Measurements from ENCODE around the gene SLC25A12. TPM values are rescaled to one million over a fixed set of nuclear protein-coding genes. Genes with fewer than 3 reads are reported as not detected.
"Not testable (repeated sequence)": the region's sequence is repeated elsewhere in the genome, so short reads cannot be mapped to it uniquely, and the experiment has no call there.

The SLC25A12 gene
- total RNA-seq, 3 donors from 2014 or later: 22.5 to 27.6 (median 26.3) TPM

DNA sequence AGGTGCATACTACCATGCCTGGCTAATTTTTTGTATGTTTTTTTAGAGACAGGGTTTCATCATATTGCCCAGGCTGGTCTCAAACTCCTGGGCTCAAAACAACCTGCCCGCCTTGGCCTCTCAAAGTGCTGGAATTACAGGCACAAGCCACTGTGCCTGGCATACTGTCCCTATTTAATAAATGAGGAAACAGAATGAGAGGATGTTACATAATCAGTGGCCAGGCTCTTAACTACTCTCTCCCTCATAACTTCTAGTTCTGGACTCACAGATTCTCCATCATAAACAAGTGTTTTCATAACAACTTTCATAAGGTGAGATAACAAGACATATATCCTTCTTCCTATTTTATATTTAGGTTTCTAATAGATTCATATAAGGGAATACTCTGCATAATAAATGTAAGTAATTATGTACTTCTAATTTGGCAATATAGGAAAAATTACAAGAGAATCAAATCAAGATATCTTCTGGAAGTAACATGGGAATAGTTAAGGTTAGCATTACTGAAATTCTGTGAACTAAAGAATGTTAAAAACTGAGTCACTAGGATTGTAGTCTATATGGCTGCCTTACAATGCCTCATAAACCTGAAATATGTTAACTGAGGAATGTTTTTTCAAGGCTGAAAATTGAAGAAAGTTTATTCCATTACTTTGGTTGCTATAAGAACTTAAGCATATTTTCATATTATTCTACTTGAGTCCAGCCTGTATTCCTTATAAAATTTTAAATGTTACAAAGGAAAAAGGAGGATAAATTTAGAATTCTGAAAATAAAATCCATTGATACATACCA is 71.3 kb downstream of the SLC25A12 start:
- Mint-ChIP-seq H3K9me3 (no peaks in the 10 kb centered on the region), H3K36me3 (ENCODE audit: insufficient read depth) (peaks cover 25% of the 10 kb centered on the region), H3K27me3 (ENCODE audit: low read depth) (no peaks in the 10 kb centered on the region), H3K4me1 (ENCODE audit: low read depth) (no peaks in the 10 kb centered on the region), H3K4me3 (no peak overlapping the region)
- ATAC-seq: no peak
- no peak for DNase-seq

DNA sequence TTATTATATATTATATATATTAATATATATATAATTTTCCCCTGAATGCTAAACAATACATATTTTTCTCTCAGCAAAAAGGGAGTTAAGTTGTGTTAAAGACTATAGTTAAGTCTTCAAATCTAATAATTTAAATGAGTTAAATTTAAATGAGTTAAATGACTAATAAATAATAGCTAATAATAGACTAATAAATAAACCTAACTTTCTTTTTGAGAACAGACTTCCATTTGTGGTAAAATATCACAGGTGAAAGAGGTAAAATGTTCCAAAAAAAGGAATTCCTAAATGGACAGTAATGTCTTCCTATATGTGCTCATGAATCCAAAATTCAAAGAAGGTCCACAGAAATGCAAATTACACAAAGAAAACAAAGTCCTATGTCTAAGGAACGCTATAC is 74.6 kb downstream of the SLC25A12 start:
- Mint-ChIP-seq H3K36me3 (ENCODE audit: insufficient read depth) (peaks cover 14% of the 10 kb centered on the region), H3K27me3 (ENCODE audit: low read depth) (no peaks in the 10 kb centered on the region), H3K4me1 (ENCODE audit: low read depth) (no peaks in the 10 kb centered on the region), H3K9me3 (no peaks in the 10 kb centered on the region), H3K4me3 (no peak overlapping the region)
- ATAC-seq (no peak), DNase-seq (no peak)

DNA sequence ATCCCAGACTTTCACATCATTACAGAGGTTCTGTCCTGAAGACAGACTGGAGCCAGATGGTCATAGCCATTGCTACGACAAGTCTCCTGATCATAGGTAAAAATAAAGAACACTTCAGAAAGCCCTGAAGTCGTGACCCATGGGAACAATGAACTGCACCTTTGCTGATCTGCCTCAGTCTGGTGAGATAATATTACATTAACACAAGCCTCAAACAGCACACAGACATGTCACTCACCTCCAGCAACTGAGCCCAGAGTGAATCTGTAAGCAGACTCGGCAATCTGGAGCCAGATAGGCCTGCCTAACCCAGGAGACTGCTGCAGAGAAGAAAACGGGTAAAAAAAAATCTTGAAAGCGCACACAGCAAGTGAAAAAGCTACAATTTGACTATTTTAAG is 79.2 kb downstream of the SLC25A12 start:
- Mint-ChIP-seq H3K36me3 (ENCODE audit: insufficient read depth) (peaks cover 19% of the 10 kb centered on the region), H3K27me3 (ENCODE audit: low read depth) (no peaks in the 10 kb centered on the region), H3K9me3 (no peaks in the 10 kb centered on the region), H3K4me1 (ENCODE audit: low read depth) (no peaks in the 10 kb centered on the region), H3K4me3 (no peak overlapping the region)
- ATAC-seq (no peak), DNase-seq (no peak)

DNA sequence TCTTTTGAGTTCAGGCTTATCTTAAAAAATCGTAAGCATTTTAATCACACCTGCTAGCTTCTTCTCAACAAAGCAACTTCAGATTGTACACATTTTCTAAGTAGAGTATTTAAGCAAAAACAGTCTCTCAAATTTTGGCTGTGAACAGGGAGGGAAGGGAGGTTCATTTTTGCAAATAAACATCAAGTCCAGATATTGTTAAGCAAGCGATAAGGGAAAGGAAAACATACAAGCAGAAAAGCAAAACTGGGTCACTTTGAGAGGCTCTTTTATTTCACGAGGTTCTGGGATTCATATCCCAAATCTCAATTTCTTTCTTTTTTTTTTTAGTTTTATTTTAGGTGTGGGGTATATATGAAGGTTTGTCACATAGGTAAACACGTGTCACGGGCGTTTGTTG is 79.9 kb downstream of the SLC25A12 start:
- H3K4me1 Mint-ChIP-seq (ENCODE audit: low read depth): no peaks in the 10 kb centered on the region
- H3K36me3 Mint-ChIP-seq (ENCODE audit: insufficient read depth): peaks cover 23% of the 10 kb centered on the region
- H3K9me3 Mint-ChIP-seq: no peaks in the 10 kb centered on the region
- ATAC-seq: no peak
- H3K27me3 Mint-ChIP-seq (ENCODE audit: low read depth): no peaks in the 10 kb centered on the region
- no peak for DNase-seq
- H3K4me3 Mint-ChIP-seq: no peak overlapping the region

DNA sequence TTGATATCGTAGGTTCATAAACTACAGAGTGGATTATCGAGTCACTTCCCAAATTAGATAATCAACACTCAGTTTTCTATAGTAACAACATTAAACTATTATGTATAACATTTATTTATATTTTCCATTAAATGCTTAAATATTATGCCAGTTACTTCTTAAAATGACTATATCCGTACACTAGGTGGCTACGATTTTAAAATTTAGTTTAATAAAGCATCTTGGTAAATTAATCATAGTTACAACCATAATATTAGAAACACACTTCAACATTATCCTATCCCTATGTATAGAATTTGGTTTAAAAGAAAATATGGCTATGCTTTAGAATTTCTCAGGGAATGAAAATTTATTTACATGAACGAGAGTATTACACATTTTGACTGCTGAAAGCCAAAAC is 80.3 kb downstream of the SLC25A12 start:
- no peak for DNase-seq
- no peaks in the 10 kb centered on the region for H3K27me3 Mint-ChIP-seq (ENCODE audit: low read depth)
- ATAC-seq: no peak
- no peaks in the 10 kb centered on the region for H3K9me3 Mint-ChIP-seq
- H3K4me1 Mint-ChIP-seq (ENCODE audit: low read depth): no peaks in the 10 kb centered on the region
- no peak overlapping the region for H3K4me3 Mint-ChIP-seq
- H3K36me3 Mint-ChIP-seq (ENCODE audit: insufficient read depth): peaks cover 27% of the 10 kb centered on the region

DNA sequence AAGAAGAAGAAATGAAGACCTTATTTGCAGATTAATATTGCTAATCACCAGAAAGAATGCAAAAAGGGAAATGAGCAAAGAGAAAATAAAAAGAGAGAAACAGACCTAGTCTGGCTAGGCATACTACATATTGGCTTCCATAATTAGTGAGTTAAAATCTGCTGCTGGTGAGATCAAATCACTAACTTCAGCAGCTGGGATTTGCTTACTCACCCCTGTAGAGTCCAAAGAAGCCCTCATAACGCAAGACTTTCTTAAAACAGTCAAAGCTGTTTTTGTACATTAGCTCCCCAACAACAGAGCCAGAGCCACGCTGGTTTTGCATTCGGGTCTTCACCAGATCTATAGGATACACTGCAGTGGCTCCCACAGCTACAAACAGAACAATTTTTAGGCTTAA is 80.9 kb downstream of the SLC25A12 start:
- Mint-ChIP-seq H3K36me3 (ENCODE audit: insufficient read depth) (peaks cover 28% of the 10 kb centered on the region), H3K4me1 (ENCODE audit: low read depth) (no peaks in the 10 kb centered on the region), H3K9me3 (no peaks in the 10 kb centered on the region), H3K4me3 (no peak overlapping the region), H3K27me3 (ENCODE audit: low read depth) (no peaks in the 10 kb centered on the region)
- DNase-seq: no peak
- no peak for ATAC-seq

DNA sequence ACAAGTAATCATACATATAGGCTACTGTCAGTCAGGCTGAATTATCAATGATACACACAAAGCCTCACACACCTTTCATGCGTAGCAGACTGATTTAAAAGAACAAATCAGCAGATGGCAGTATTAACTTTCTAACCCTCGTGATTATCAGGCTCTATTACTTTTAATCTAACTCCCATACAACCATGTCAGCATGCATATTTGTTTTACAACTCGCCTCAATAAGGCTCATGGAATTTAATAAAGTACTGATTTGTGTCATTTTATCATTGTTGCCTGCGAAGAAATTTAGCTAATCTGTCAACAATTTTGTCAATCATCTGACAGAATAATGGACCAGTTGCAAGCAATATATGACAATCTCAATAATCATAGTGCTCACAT is 82.8 kb downstream of the SLC25A12 start:
- ATAC-seq: no peak
- Mint-ChIP-seq H3K4me3 (no peak overlapping the region), H3K4me1 (ENCODE audit: low read depth) (no peaks in the 10 kb centered on the region), H3K36me3 (ENCODE audit: insufficient read depth) (peaks cover 28% of the 10 kb centered on the region), H3K9me3 (no peaks in the 10 kb centered on the region), H3K27me3 (ENCODE audit: low read depth) (no peaks in the 10 kb centered on the region)
- DNase-seq: no peak

DNA sequence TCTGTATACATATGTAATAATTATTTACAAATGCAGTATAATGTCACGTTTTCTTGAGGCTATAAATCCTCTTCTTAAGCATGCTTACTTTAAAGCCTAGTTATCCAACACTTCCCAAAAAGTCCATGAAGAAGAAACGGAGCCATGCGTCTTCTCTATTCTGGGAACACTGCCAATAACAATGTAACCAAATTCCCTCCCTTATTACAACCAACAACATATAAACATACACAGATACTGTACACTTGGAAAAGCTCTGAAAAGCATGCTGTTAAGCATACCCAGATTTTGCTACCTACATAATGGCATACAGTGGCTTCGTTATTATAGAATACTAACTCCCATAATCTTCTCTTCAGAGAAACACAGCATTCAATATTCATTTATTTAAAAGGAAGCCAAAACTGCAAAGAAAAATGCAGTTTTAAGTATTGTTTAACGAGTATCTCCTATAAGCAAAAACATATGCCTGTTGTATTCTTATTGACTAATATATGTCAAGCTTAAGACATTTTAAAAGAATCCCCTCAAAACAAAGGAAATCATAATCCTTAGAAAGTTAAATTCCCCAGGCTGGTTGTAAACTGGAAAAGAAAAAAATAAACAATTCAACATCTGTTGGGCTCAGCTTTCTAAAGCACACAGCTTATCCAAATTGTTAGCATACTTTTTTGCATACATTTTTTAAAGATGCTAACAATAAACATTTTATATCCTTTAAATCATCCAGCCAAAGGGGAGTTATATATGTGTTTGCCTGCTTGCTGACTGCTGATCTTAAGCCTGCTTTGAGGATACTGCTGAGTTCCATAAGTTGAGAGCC is 83.4 kb downstream of the SLC25A12 start:
- ATAC-seq: no peak
- no peaks in the 10 kb centered on the region for H3K27me3 Mint-ChIP-seq (ENCODE audit: low read depth)

DNA sequence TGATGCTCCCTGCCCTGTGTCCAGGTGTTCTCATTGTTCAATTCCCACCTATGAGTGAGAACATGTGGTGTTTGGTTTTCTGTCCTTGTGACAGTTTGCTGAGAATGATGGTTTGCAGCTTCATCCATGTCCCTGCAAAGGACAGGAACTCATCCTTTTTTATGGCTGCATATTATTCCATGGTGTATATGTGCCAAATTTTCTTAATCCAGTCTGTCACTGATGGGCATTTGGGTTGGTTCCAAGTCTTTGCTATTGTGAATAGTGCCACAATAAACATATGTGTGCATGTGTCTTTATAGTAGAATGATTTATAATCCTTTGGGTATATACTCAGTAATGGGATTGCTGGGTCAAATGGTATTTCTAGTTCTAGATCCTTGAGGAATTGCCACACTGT is 85.2 kb downstream of the SLC25A12 start:
- not testable (repeated sequence) for DNase-seq; H3K4me1 Mint-ChIP-seq (ENCODE audit: low read depth); ATAC-seq; H3K9me3 Mint-ChIP-seq; H3K4me3 Mint-ChIP-seq; H3K27me3 Mint-ChIP-seq (ENCODE audit: low read depth)
- peaks cover 27% of the 10 kb centered on the region for H3K36me3 Mint-ChIP-seq (ENCODE audit: insufficient read depth)

More for the DNA sequence above, 83.4 kb downstream of the SLC25A12 start:
- Mint-ChIP-seq H3K36me3 (ENCODE audit: insufficient read depth) (peaks cover 28% of the 10 kb centered on the region), H3K4me1 (ENCODE audit: low read depth) (no peaks in the 10 kb centered on the region), H3K4me3 (no peak overlapping the region), H3K9me3 (no peaks in the 10 kb centered on the region)
- DNase-seq: no peak

DNA sequence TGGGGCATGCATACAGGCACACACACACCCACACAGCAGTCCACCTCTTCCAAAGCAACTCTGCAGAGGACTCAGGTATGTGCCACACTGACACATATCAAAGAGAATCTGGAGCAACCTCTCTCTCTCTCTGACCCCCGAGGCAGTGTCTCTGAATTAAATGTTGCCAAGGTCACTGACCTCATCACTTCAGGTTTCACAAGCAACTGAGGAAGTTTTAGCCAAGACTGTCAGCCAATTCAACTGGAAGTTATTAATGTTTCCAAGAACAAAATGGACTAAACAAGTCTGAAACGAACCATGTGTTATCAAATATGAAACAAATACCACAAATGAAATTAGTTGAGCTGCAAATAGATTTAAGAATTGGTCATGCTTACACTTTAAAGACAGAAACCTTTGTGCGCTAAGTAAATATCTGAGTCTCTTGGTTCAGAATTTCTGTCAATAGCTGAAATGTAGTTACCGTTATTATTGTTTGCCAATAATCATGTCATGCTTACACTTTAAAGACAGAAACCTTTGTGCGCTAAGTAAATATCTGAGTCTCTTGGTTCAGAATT is 86.1 kb downstream of the SLC25A12 start:
- Mint-ChIP-seq H3K4me1 (ENCODE audit: low read depth) (no peaks in the 10 kb centered on the region), H3K27me3 (ENCODE audit: low read depth) (no peaks in the 10 kb centered on the region), H3K4me3 (no peak overlapping the region), H3K36me3 (ENCODE audit: insufficient read depth) (peaks cover 25% of the 10 kb centered on the region), H3K9me3 (no peaks in the 10 kb centered on the region)
- no peak for ATAC-seq
- no peak for DNase-seq

DNA sequence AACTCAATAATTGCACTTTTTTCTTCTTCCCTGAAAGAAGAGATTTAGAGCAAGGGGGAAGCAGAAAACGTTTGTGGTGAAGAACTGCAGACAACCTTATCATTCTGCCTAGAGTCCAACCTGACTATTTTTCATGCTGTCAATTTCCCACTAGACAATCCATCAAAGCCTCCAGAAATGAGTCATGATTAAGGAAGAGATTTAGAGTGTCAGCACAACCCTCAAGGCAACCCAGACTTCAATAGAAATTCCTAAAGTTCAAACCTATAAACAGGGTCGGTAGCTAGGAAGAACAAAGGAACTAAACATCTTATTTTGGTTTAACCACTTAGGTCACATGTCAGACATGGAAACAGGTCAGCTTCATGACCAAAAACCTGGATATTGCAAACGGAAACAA is 86.9 kb downstream of the SLC25A12 start:
- Mint-ChIP-seq H3K9me3 (no peaks in the 10 kb centered on the region), H3K4me3 (no peak overlapping the region), H3K27me3 (ENCODE audit: low read depth) (no peaks in the 10 kb centered on the region), H3K36me3 (ENCODE audit: insufficient read depth) (peaks cover 23% of the 10 kb centered on the region), H3K4me1 (ENCODE audit: low read depth) (no peaks in the 10 kb centered on the region)
- no peak for DNase-seq
- no peak for ATAC-seq

DNA sequence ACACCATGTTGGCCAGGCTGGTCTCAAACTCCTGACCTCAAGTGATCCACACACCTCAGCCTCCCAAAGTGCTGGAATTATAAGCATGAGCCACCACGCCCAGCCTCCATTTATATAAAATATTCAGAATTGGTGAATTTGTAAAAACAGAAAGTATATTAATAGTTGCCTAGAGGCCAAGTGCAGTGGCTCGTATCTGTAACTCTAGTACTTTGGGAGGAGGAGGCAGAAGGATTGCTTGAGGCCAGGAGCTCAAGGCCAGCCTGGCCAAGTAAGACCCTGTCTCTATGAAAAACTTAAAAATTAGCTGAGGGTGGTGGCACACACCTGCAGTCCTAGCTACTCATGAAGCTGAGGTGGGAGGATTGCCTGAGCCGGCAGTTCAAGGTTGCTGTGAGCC is 89.6 kb downstream of the SLC25A12 start:
- Mint-ChIP-seq H3K4me1 (ENCODE audit: low read depth) (no peaks in the 10 kb centered on the region), H3K9me3 (no peaks in the 10 kb centered on the region), H3K36me3 (ENCODE audit: insufficient read depth) (peaks cover 19% of the 10 kb centered on the region), H3K4me3 (no peak overlapping the region), H3K27me3 (ENCODE audit: low read depth) (no peaks in the 10 kb centered on the region)
- DNase-seq (no peak), ATAC-seq (no peak)

DNA sequence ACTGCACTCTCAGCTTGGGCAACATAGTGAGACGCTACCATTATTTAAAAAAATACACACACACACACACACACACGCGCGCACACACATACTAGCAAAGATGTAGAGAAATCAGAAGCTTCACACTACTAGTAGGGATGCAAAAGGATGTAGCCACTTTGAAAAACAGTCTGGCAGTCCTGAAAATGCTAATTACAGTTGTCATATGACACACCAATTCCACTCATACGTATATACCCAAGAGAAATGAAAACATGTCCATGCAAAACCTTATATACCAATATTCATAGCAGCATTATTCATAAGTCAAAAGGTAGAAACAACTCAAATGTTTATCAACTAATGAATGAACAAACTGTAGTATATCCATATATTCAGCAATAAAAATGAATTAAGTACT is 90.3 kb downstream of the SLC25A12 start:
- DNase-seq: no peak
- Mint-ChIP-seq H3K4me1 (ENCODE audit: low read depth) (no peaks in the 10 kb centered on the region), H3K9me3 (no peaks in the 10 kb centered on the region), H3K36me3 (ENCODE audit: insufficient read depth) (peaks cover 13% of the 10 kb centered on the region), H3K27me3 (ENCODE audit: low read depth) (no peaks in the 10 kb centered on the region), H3K4me3 (no peak overlapping the region)
- no peak for ATAC-seq

DNA sequence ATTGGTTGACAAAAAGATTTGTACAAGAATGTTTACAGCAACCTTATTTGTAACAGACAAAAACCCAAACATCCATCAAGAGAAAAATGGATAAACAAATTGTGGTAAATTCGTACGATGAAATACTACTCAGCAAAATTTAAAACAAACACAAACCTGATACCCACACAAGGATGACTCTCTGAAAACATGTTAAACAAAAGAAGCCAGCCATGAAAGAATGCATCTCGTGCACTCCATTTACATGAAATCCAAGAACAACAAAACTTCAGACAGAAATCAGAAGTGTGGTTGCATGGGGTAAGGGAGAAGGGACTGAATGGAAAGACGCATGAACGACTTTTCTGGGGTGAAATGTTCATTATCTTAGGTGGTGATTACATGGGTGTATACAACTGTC is 93.4 kb downstream of the SLC25A12 start:
- Mint-ChIP-seq H3K27me3 (ENCODE audit: low read depth) (no peaks in the 10 kb centered on the region), H3K9me3 (no peaks in the 10 kb centered on the region), H3K36me3 (ENCODE audit: insufficient read depth) (peaks cover 12% of the 10 kb centered on the region), H3K4me1 (ENCODE audit: low read depth) (peaks cover 3% of the 10 kb centered on the region), H3K4me3 (no peak overlapping the region)
- DNase-seq (no peak), ATAC-seq (no peak)
